Activated CD4-positive, alpha-beta T cell treated with anti-CD3 and anti-CD28 coated beads for 36 hours (primary cell): ENCODE results near the gene SPPL2B. TPM values are rescaled to one million over a fixed set of nuclear protein-coding genes. Genes with fewer than 3 reads are reported as not detected.
"Not testable (repeated sequence)": the region's sequence is repeated elsewhere in the genome, so short reads cannot be mapped to it uniquely, and the experiment has no call there.

Experiments
- ATAC-seq: fragments of 200-7000 bp; cut with Tn5 transposase; one replicate; pipeline ENCODE4 v1.10.0; 2021; ENCODE audit warnings: mild to moderate bottlenecking, moderate library complexity
- CTCF ChIA-PET: fragments of 350-600 bp; sonication (Branson Sonifier 250); formaldehyde crosslinking; loops from one replicate; lab custom pipeline; 2021; ENCODE audit warnings: antibody characterized with exemption; lab: Charles Lee
- POLR2A ChIA-PET: fragments of 350-600 bp; sonication (Branson Sonifier 250); formaldehyde crosslinking; loops from one replicate; lab custom pipeline; 2021; ENCODE audit warnings: antibody characterized with exemption, inconsistent platforms; lab: Charles Lee
- DNase-seq: peaks from one replicate; pipeline ENCODE4 v3.0.0-alpha.2; 2020
- H3K27ac Mint-ChIP-seq: one replicate; pipeline ENCODE4 v1.8.0; 2021; ENCODE audit warnings: mixed read lengths
- H3K27me3 Mint-ChIP-seq: one replicate; pipeline ENCODE4 v1.8.0; 2021; ENCODE audit warnings: mixed read lengths
- H3K36me3 Mint-ChIP-seq: one replicate; pipeline ENCODE4 v1.8.0; 2021; ENCODE audit warnings: low read depth, mixed read lengths
- H3K4me1 Mint-ChIP-seq: one replicate; pipeline ENCODE4 v1.8.0; 2021; ENCODE audit warnings: mixed read lengths
- H3K4me3 Mint-ChIP-seq: one replicate; pipeline ENCODE4 v1.8.0; 2021; ENCODE audit warnings: mild to moderate bottlenecking, moderate library complexity, mixed read lengths
- H3K9me3 Mint-ChIP-seq: one replicate; pipeline ENCODE4 v1.8.0; 2021; ENCODE audit warnings: low read depth, mixed read lengths
- intact Hi-C, 2 experiments: fragments of 100-400 bp; cut with DNase I in 1 of 2; cut with micrococcal nuclease in 1 of 2; formaldehyde crosslinking; loops; one replicate each; pipeline versions ENCODE4 v1.14.2 to v1.15.1; 2022 to 2024; cut with DNase I, micrococcal nuclease
- total RNA-seq, 2 experiments: library from RNA; stranded (reverse); gene quantifications; one replicate each; pipeline ENCODE4 v1.2.3, GENCODE V29; 2021

Gene SPPL2B, protein sequence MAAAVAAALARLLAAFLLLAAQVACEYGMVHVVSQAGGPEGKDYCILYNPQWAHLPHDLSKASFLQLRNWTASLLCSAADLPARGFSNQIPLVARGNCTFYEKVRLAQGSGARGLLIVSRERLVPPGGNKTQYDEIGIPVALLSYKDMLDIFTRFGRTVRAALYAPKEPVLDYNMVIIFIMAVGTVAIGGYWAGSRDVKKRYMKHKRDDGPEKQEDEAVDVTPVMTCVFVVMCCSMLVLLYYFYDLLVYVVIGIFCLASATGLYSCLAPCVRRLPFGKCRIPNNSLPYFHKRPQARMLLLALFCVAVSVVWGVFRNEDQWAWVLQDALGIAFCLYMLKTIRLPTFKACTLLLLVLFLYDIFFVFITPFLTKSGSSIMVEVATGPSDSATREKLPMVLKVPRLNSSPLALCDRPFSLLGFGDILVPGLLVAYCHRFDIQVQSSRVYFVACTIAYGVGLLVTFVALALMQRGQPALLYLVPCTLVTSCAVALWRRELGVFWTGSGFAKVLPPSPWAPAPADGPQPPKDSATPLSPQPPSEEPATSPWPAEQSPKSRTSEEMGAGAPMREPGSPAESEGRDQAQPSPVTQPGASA
- 10 to 100 TPM; 37.7 to 48.5 TPM for total RNA-seq

DNA sequence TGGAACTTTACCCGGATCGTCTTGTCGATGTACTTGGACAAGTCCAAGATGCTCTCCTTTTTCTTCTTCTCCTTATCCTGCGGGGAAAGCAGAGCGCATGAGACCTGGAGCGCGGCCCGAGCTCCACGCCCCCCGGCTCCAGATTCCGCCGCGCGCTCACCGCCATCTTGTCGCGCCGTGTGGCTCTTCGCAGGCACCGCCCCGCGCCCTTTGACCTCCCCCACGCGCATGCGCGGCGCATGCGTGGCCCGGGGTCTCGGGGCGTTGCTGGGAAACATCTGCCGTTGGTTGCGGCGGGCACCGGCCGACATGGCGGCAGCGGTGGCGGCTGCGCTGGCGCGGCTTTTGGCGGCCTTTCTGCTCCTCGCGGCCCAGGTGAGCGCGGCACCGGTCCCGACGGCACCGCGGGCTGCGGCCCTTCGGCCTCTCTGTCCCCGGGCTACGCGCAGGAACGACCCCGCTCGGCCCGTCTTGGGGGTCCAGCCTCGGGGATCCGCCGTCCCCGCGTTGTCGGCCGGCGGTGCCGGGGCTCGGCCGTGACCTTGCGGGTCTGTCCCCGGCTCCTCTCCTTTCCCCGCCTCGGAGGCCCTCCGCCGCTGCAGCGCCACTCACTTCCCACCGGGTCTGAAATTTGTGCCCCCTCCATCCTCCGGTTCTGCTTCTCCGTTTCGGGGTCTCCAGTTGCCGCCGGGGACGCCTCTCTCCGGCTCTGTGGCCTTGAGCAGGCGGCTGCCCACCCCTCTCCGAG lies at the start of gene SPPL2B, which contains the start of gene LSM7:
TSS of gene SPPL2B (plus strand) at position 284 of the 748 bp plus-strand sequence. CDS start at position 310, 26 bp downstream.
TSS of gene LSM7 (minus strand) at position 186 of the 748 bp plus-strand sequence. CDS start at position 166, 20 bp downstream.
- Mint-ChIP-seq H3K4me3 (peak within 1 kb of the TSS; percentile 98), H3K27me3 (no peaks in the 10 kb centered on the region), H3K27ac (peak within 1 kb of the TSS; percentile 99), H3K4me1 (peaks cover 69% of the 10 kb centered on the region), H3K9me3 (no peaks in the 10 kb centered on the region), H3K36me3 (peaks cover 31% of the 10 kb centered on the region)
- ATAC-seq (peak; percentile 78), DNase-seq (peak; percentile 95)
- ChIA-PET CTCF (interaction anchor here (0.6 to 1.5 kb wide), 3 partner anchors 12 to 65 kb away, joined by 3 to 4 read pairs (median 4); no protein-coding TSS in a partner anchor), POLR2A (interaction anchor here (0.6 to 1.1 kb wide), 3 partner anchors 50 to 309 kb away, joined by 3 to 4 read pairs (median 4); no protein-coding TSS in a partner anchor)
- intact Hi-C loops = loop anchor here in 1 of 2 experiments (1.0 to 5.0 kb wide), 10 partner anchors 55 to 1179 kb away; partner anchors contain the start of genes AP3D1, BTBD2, FZR1 and IZUMO4

GRCh38 chr19:2280633-2281264 lies 47.7 kb upstream of the SPPL2B start:
- intact Hi-C loops = no loop called here
- Mint-ChIP-seq H3K27ac (no peak overlapping the region), H3K9me3 (no peaks in the 10 kb centered on the region), H3K36me3 (peaks cover 4% of the 10 kb centered on the region), H3K4me3 (no peak overlapping the region), H3K27me3 (no peaks in the 10 kb centered on the region), H3K4me1 (peaks cover 12% of the 10 kb centered on the region)
- DNase-seq = no peak
- no peak for ATAC-seq
- CTCF ChIA-PET = no interaction called here
- POLR2A ChIA-PET = no interaction called here

DNA sequence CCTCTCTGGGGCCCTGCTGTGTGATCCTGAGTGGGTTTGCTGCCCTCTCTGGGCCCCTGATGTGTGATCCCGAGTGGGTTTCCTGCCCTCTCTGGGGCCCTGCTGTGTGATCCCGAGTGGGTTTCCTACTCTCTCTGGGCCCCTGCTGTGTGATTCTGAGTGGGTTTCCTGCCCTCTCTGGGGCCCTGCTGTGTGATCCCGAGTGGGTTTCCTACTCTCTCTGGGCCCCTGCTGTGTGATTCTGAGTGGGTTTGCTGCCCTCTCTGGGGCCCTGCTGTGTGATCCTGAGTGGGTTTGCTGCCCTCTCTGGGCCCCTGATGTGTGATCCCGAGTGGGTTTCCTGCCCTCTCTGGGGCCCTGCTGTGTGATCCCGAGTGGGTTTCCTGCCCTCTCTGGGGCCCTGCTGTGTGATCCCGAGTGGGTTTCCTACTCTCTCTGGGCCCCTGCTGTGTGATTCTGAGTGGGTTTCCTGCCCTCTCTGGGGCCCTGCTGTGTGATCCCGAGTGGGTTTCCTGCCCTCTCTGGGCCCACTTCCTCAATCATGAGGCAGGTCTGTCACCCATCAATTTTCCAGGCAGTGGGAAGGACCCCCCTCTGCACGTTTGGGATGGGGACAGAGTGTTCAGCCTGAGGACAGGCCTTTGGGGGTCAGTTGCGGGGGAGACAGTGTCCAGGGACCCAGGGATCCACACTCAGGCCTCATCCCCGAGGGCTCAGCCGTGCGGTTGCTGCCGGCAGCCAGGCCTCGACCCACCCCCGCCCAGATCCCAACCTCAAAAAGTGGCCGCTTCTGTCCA lies 47.0 kb upstream of the SPPL2B start:
- H3K36me3 Mint-ChIP-seq, CTCF ChIA-PET, H3K27ac Mint-ChIP-seq, H3K4me3 Mint-ChIP-seq, DNase-seq, H3K9me3 Mint-ChIP-seq, intact Hi-C loops, H3K27me3 Mint-ChIP-seq, POLR2A ChIA-PET, ATAC-seq: not testable (repeated sequence)
- peaks cover 12% of the 10 kb centered on the region for H3K4me1 Mint-ChIP-seq

- H3K36me3 Mint-ChIP-seq = no peaks in the 10 kb centered on the region
- intact Hi-C loops = no loop called here
- ChIA-PET POLR2A (no interaction called here), CTCF (interaction anchor here (0.6 kb wide), 1 partner anchor 45 kb away, joined by 3 read pairs; no protein-coding TSS in a partner anchor)
- no peaks in the 10 kb centered on the region for H3K27me3 Mint-ChIP-seq
- H3K27ac Mint-ChIP-seq = no peak within 1 kb of the TSS
- DNase-seq (peak; percentile 56), ATAC-seq (peak; percentile 40)
- no peaks in the 10 kb centered on the region for H3K9me3 Mint-ChIP-seq
- H3K4me3 Mint-ChIP-seq = no peak within 1 kb of the TSS
- H3K4me1 Mint-ChIP-seq = peaks cover 12% of the 10 kb centered on the region
Observed at GRCh38 chr19:2282062-2282861, 46.2 kb upstream of the SPPL2B start, which contains the start of gene PEAK3. Gene PEAK3 (minus strand): TSS chr19:2282175. CDS start chr19:2280931, 1,244 bp downstream.

GRCh38 chr19:2282862-2283237 lies 45.6 kb upstream of the SPPL2B start:
- Mint-ChIP-seq H3K36me3 (no peaks in the 10 kb centered on the region), H3K4me3 (no peak overlapping the region), H3K27ac (no peak overlapping the region), H3K4me1 (peaks cover 12% of the 10 kb centered on the region), H3K9me3 (no peaks in the 10 kb centered on the region), H3K27me3 (no peaks in the 10 kb centered on the region)
- CTCF ChIA-PET = interaction anchor here (0.6 kb wide), 1 partner anchor 45 kb away, joined by 3 read pairs; no protein-coding TSS in a partner anchor
- DNase-seq (no peak), ATAC-seq (no peak)
- intact Hi-C loops = no loop called here
- POLR2A ChIA-PET = no interaction called here

DNA sequence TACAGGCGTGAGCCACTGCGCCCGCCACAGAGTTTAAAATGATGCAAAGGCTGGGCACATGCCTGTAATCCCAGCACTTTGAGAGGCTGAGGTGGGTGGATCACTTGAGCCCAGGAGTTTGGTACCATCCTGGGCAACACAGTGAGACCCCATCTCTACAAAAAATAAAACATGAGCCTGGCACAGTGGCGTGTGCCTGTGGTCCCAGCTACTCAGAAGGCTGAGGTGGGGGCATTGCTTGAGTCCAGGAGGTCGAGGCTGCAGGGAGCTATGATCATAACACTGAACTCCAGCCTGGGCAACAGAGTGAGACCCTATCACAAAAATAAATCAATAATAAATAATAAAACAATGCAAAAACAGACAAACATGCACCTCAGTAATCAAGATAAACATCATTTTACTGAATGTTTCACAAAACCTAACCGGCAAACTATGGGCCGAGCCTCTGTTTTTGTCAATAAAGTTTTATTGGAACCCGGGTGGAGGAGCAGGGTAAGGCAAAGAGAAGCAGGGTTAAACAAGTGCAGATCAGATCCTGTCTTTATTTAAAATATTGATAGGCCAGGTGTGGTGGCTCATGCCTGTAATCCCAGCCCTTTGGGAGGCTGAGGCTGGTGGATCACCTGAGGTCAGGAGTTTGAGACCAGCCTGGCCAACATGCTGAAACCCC lies 44.5 kb upstream of the SPPL2B start:
- ChIA-PET POLR2A (no interaction called here), CTCF (no interaction called here)
- Mint-ChIP-seq H3K4me3 (no peak overlapping the region), H3K27me3 (peaks cover 3% of the 10 kb centered on the region), H3K27ac (no peak overlapping the region), H3K9me3 (no peaks in the 10 kb centered on the region), H3K36me3 (no peaks in the 10 kb centered on the region), H3K4me1 (peaks cover 16% of the 10 kb centered on the region)
- DNase-seq (no peak), ATAC-seq (no peak)
- intact Hi-C loops = no loop called here

DNA sequence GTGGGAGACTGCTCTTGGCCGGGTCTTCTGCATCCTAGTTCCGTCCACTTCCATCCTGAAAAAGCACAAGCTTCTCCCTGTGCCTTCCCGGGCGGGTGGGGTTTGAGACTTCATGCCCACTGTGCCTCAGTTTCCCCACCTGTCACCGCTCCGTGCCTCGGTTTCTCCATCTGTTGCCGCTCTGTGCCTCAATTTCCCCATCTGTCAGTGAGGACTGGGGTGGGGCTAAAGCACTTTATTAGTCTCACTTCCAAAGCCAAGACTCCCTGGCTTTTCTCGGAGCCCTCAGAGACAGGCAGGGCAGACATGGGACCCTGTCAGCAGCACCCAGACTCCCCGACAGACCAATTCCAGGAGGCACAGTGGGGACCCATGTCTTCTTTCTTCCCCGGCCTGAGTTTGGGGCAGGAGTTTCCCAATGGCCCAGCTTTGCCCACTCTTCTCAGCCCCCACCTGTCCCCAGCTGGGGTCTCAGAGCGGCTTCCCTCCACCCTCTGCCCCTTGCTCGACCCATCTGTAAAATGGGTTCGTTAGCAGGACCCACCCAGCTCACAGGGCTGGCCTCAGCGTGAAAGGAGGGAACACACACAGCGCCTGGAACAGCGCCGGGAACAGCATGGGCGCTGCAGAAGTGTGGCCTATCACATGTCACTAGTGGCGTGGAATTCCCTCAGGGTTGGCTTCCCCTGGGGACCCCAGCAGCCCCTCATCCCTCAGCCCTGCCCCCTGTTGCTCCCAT lies 41.9 kb upstream of the SPPL2B start:
- intact Hi-C loops = no loop called here
- Mint-ChIP-seq H3K4me3 (no peak overlapping the region), H3K27me3 (peaks cover 10% of the 10 kb centered on the region), H3K36me3 (no peaks in the 10 kb centered on the region), H3K27ac (no peak overlapping the region), H3K4me1 (peaks cover 25% of the 10 kb centered on the region), H3K9me3 (no peaks in the 10 kb centered on the region)
- DNase-seq (no peak), ATAC-seq (no peak)
- ChIA-PET POLR2A (no interaction called here), CTCF (interaction anchor here (1.0 to 1.5 kb wide), 2 partner anchors 12 to 79 kb away, joined by 3 to 8 read pairs; no protein-coding TSS in a partner anchor)

GRCh38 chr19:2287585-2288337 lies 40.7 kb upstream of the SPPL2B start:
- ChIA-PET CTCF (interaction anchor here (0.6 to 1.5 kb wide), 4 partner anchors 11 to 72 kb away, joined by 3 to 8 read pairs (median 3); no protein-coding TSS in a partner anchor), POLR2A (interaction anchor here (0.5 to 2.2 kb wide), 3 partner anchors 10 to 140 kb away, joined by 3 to 18 read pairs (median 3); no protein-coding TSS in a partner anchor)
- H3K36me3 Mint-ChIP-seq = peaks cover 2% of the 10 kb centered on the region
- ATAC-seq = no peak
- peaks cover 15% of the 10 kb centered on the region for H3K4me1 Mint-ChIP-seq
- intact Hi-C loops = no loop called here
- H3K27ac Mint-ChIP-seq = no peak overlapping the region
- no peak overlapping the region for H3K4me3 Mint-ChIP-seq
- DNase-seq = no peak
- peaks cover 10% of the 10 kb centered on the region for H3K27me3 Mint-ChIP-seq
- H3K9me3 Mint-ChIP-seq = no peaks in the 10 kb centered on the region
